PC-3 (cell line): ENCODE data around the gene ICE2.

Experiments
- EZH2 ChIP-seq: fragments of 300-600 bp; sonication (generic); IDR thresholded peaks from one replicate; pipeline ENCODE4 v1.6.1; 2017; ENCODE audit warnings: antibody characterized with exemption, mild to moderate bottlenecking, low read length; ENCODE audit not compliant: unreplicated experiment
- EZH2phosphoT487 ChIP-seq: fragments of 300-600 bp; sonication (generic); IDR thresholded peaks from 2 replicates; pipeline ENCODE4 v1.6.1; 2018; ENCODE audit warnings: mild to moderate bottlenecking, antibody characterized with exemption, low read length, borderline replicate concordance
- TF ChIP-seq, protein P1 (sequence below): fragments of 300-600 bp; sonication (generic); conservative IDR thresholded peaks from 2 replicates; pipeline ENCODE4 v1.5.1; 2017; ENCODE audit warnings: antibody characterized with exemption, low read depth, mild to moderate bottlenecking, low read length

DNA sequence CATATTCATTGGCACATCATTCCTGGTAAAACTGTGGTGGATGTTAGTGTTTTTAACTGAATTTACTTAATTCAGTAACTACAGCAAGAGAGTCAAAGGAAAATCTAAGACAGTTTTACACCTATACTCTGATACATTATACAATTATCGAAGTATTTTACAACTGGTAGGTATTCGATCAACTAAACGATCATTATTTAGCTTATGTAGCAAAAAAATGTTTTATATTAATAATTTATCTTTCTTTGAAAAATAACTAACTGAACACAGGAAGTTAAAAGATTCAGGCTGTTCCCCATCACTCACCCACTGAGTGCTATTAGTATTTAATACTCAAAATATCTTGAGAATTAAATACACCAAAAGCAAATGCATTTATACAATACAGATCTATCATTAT, 21.0 kb downstream of the ICE2 start:
- TF ChIP-seq, protein P1, sequence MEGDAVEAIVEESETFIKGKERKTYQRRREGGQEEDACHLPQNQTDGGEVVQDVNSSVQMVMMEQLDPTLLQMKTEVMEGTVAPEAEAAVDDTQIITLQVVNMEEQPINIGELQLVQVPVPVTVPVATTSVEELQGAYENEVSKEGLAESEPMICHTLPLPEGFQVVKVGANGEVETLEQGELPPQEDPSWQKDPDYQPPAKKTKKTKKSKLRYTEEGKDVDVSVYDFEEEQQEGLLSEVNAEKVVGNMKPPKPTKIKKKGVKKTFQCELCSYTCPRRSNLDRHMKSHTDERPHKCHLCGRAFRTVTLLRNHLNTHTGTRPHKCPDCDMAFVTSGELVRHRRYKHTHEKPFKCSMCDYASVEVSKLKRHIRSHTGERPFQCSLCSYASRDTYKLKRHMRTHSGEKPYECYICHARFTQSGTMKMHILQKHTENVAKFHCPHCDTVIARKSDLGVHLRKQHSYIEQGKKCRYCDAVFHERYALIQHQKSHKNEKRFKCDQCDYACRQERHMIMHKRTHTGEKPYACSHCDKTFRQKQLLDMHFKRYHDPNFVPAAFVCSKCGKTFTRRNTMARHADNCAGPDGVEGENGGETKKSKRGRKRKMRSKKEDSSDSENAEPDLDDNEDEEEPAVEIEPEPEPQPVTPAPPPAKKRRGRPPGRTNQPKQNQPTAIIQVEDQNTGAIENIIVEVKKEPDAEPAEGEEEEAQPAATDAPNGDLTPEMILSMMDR, result no peak
- TF ChIP-seq EZH2 (no peak), EZH2phosphoT487 (no peak)
